NCI-H748 (cell line): Measurements from ENCODE around the gene ZGPAT.

ENCODE experiments used
- DNase-seq: peaks from one replicate; lab custom pipeline; 2025; ENCODE audit not compliant: unreplicated experiment; lab: John Stamatoyannopoulos, UW

The ZGPAT gene

GRCh38 chr20:63678667-63679465 lies 29.0 kb upstream of the ZGPAT start:
- no peak for DNase-seq

- DNase-seq: no peak
Observed at GRCh38 chr20:63679799-63680305, 28.0 kb upstream of the ZGPAT start.

- no peak for DNase-seq
Observed at GRCh38 chr20:63680427-63680826, 27.4 kb upstream of the ZGPAT start.

- DNase-seq: no peak
Observed at GRCh38 chr20:63680857-63681608, 26.8 kb upstream of the ZGPAT start.

- DNase-seq: no peak
Observed at GRCh38 chr20:63681609-63682142, 26.2 kb upstream of the ZGPAT start.

- no peak for DNase-seq
Observed at GRCh38 chr20:63682384-63683139, 25.3 kb upstream of the ZGPAT start.

DNA sequence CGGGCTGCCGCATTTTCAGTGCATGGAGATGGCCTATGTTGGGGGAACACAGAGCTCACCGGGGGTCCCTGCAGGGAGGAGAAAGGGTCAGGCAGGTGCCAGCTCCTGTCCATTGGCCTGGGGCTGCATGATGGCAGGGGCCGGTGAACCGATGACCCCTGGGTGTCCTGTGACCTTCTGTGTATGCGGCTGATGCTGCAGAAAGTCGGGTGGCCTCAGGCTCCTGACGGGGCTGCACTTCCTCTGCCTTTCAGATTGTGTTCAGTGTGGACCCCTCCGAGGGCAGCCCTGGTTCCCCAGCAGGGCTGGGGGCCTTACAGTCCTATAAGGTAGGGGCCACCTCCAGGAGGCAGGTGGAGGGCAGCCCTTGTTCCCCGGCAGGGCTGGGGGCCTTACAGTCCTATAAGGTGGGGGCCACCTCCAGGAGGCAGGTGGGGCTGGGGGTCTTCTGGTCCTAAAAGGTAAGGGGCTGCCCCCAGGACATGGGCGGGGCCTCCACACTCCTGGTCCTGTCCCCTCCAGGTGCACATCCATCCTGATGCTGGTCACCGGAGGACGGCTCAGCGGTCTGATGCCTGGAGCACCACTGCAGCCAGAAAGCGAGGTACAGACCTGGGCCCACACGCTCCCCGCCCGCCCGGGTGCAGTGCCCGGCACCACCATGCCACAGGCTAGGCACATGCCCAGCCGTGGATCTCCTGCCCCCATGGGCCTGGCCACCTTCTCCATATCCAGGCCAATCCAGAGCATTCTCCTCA lies 22.4 kb upstream of the ZGPAT start:
- no peak for DNase-seq

- no peak for DNase-seq
Observed at GRCh38 chr20:63686094-63686491, 21.7 kb upstream of the ZGPAT start.

GRCh38 chr20:63686492-63687321 lies 21.1 kb upstream of the ZGPAT start:
- DNase-seq: no peak

DNA sequence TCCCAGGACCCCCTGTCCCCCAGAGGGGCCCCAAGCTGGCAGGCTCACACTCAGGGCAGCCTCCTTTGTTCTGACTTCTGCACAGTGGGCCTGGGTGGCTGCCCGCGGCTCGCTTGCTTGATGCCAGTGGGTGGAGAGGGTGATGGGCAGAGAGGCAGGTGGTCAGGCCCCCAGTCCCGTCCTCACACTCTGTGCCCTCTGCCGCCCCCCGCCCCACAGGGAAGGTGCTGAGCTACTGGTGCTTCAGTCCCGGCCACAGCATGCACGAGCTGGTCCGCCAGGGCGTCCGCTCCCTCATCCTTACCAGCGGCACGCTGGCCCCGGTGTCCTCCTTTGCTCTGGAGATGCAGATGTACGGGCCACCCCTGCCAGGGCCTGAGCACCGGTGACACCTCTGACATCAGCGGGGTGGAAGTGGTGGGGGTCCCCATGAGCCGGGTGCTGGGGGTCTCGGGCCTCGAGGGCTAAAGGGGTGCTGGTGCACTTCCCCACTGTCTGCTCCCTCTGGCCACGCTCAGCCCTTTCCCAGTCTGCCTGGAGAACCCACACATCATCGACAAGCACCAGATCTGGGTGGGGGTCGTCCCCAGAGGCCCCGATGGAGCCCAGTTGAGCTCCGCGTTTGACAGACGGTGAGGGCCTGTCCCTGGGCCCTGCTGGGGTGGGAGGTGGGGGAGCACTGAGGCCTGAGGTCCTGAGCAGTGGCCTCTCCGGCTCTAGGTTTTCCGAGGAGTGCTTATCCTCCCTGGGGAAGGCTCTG lies 20.2 kb upstream of the ZGPAT start:
- no peak for DNase-seq

- DNase-seq: no peak
Observed at GRCh38 chr20:63688228-63689045, 19.4 kb upstream of the ZGPAT start.

DNA sequence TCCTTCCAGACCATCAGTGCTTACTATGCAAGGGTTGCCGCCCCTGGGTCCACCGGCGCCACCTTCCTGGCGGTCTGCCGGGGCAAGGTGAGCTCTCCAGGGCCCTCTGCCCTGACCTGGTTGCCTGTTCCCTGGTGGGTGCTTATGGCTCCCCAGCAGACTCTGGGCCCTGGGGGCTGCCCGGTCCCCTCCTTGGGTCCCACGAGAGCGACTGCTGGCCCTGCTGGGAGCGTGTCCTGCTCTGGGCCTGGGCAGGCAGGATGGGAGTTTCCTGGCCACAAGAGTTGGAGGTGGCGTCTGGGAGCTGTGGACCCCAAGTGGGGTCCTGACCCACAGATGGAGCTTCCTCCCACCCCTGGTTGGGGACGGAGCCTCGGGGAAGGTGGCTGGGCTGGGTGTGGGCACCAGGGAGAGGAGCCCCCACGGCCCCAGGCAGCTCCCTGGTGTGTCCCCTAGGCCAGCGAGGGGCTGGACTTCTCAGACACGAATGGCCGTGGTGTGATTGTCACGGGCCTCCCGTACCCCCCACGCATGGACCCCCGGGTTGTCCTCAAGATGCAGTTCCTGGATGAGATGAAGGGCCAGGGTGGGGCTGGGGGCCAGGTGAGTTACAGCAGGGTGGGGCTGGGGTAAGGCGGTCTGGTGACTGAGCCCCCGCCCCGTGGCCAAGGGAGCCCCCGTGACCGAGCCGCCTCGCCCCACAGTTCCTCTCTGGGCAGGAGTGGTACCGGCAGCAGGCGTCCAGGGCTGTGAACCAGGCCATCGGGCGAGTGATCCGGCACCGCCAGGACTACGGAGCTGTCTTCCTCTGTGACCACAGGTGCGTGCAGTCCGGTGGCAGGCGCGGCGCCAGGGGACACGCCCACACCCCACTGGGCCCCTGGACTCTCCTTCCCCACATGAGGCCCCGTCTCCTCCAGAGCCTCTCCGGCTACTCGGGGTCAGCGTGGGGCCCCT lies 18.5 kb upstream of the ZGPAT start:
- no peak for DNase-seq

DNA sequence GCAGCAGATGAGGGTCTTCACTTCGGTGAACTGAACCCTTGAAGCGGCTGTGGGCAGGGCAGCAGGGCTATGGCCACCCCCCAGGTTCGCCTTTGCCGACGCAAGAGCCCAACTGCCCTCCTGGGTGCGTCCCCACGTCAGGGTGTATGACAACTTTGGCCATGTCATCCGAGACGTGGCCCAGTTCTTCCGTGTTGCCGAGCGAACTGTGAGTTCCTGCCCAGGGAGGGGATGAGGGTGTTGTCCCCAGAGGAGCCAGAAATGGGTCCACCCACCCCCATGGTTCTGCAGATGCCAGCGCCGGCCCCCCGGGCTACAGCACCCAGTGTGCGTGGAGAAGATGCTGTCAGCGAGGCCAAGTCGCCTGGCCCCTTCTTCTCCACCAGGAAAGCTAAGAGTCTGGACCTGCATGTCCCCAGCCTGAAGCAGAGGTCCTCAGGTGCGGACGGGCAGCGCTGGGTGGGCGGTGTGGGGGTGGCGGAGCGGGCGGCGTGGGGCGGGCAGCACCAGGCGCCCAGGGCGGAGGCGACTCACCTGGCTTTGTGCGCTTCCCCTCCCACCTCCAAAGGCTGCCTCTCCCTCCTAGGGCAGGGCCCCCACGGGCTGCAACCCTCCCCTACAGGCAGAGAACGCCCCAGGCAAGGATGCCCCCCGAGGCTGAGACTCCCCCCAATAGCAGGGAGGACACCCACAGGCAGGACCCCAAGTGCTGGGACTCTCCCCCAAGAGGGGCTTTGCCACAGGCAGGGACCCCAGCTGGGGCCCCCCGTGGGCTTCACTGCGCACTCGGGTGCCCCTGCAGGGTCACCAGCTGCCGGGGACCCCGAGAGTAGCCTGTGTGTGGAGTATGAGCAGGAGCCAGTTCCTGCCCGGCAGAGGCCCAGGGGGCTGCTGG lies 17.6 kb upstream of the ZGPAT start:
- DNase-seq: no peak

- DNase-seq: no peak
Observed at GRCh38 chr20:63690898-63691710, 16.7 kb upstream of the ZGPAT start.
